ENCODE data around the gene GPR143.
"Not testable (repeated sequence)": the region's sequence is repeated elsewhere in the genome, so short reads cannot be mapped to it uniquely, and the experiment has no call there.

Gene GPR143

GRCh38 chrX:9765737-9766097, at the start of gene GPR143:
Gene GPR143, minus strand, starts transcription at chrX:9765847. Its CDS starts 30 bp downstream, at chrX:9765817.
- DNase-seq: no peak

- not testable (repeated sequence) for DNase-seq
Observed at GRCh38 chrX:9811086-9811485, 45.4 kb upstream of the GPR143 start.

- not testable (repeated sequence) for DNase-seq
Observed at GRCh38 chrX:9809876-9810275, 44.2 kb upstream of the GPR143 start.

- no peak for DNase-seq
Observed at GRCh38 chrX:9807355-9808182, 41.9 kb upstream of the GPR143 start.

- no peak for DNase-seq
Observed at GRCh38 chrX:9805956-9806355, 40.3 kb upstream of the GPR143 start.

- no peak for DNase-seq
Observed at GRCh38 chrX:9804444-9804843, 38.8 kb upstream of the GPR143 start.

- DNase-seq: no peak
Observed at GRCh38 chrX:9802737-9803136, 37.1 kb upstream of the GPR143 start.

GRCh38 chrX:9797384-9798360, 32.0 kb upstream of the GPR143 start:
- no peak for DNase-seq

- DNase-seq: no peak
Observed at GRCh38 chrX:9794495-9794894, 28.8 kb upstream of the GPR143 start.

- no peak for DNase-seq
Observed at GRCh38 chrX:9790866-9791265, 25.2 kb upstream of the GPR143 start.

- no peak for DNase-seq
Observed at GRCh38 chrX:9789555-9789954, 23.9 kb upstream of the GPR143 start.

GRCh38 chrX:9788911-9789310, 23.3 kb upstream of the GPR143 start:
- no peak for DNase-seq

GRCh38 chrX:9786798-9787635, 21.4 kb upstream of the GPR143 start:
- no peak for DNase-seq

GRCh38 chrX:9785944-9786797, 20.5 kb upstream of the GPR143 start, which contains the start of gene SHROOM2:
Gene SHROOM2, plus strand, starts transcription at chrX:9786429. Its CDS starts 117 bp downstream, at chrX:9786546.
- no peak for DNase-seq

GRCh38 chrX:9785254-9785943, 19.8 kb upstream of the GPR143 start:
- no peak for DNase-seq

- no peak for DNase-seq
Observed at GRCh38 chrX:9784332-9784731, 18.7 kb upstream of the GPR143 start.

- DNase-seq: no peak
Observed at GRCh38 chrX:9781941-9782340, 16.3 kb upstream of the GPR143 start.

- no peak for DNase-seq
Observed at GRCh38 chrX:9775930-9776329, 10.3 kb upstream of the GPR143 start.

- DNase-seq: no peak
Observed at GRCh38 chrX:9772943-9773342, 7.3 kb upstream of the GPR143 start.

- DNase-seq: no peak
Observed at GRCh38 chrX:9770319-9770718, 4.7 kb upstream of the GPR143 start.

- not testable (repeated sequence) for DNase-seq
Observed at GRCh38 chrX:9768321-9768839, 2.7 kb upstream of the GPR143 start.
